ES-I3 (cell line): Measurements from ENCODE around the gene TMEM87A.

Experiments used
- H3K36me3 ChIP-seq: 2 replicates; pipeline ENCODE4 v1.6.1; 2013; ENCODE audit warnings: mild to moderate bottlenecking, low read length, control low read depth, moderate library complexity; ENCODE audit not compliant: insufficient read depth
- H3K4me1 ChIP-seq: 2 replicates; pipeline ENCODE4 v1.6.1; 2013; ENCODE audit warnings: mild to moderate bottlenecking, control low read depth, low read length; ENCODE audit not compliant: insufficient read depth
- H3K9ac ChIP-seq: 2 replicates; pipeline ENCODE4 v1.6.1; 2013; ENCODE audit warnings: low read depth, mild to moderate bottlenecking, low read length, moderate library complexity
- H3K9me3 ChIP-seq: 2 replicates; pipeline ENCODE4 v1.6.1; 2013; ENCODE audit warnings: mild to moderate bottlenecking, low read length, moderate library complexity; ENCODE audit not compliant: control insufficient read depth, insufficient read depth

The TMEM87A gene

GRCh38 chr15:42282926-42283325 lies 9.7 kb upstream of the TMEM87A start:
- Histone ChIP-seq H3K9ac (no peak overlapping the region), H3K36me3 (0 out of 2 replicates have a peak, but pooled peaks cover 4% of the 10 kb centered on the region), H3K4me1 (no peaks in the 10 kb centered on the region), H3K9me3 (no peaks in the 10 kb centered on the region)

GRCh38 chr15:42282344-42282743 lies 9.1 kb upstream of the TMEM87A start:
- Histone ChIP-seq H3K36me3 (0 out of 2 replicates have a peak, but pooled peaks cover 4% of the 10 kb centered on the region), H3K9ac (no peak overlapping the region), H3K9me3 (no peaks in the 10 kb centered on the region)

GRCh38 chr15:42279234-42279723 lies 6.0 kb upstream of the TMEM87A start:
- Histone ChIP-seq H3K36me3 (0 out of 2 replicates have a peak, but pooled peaks cover 4% of the 10 kb centered on the region), H3K4me1 (peaks cover 9% of the 10 kb centered on the region), H3K9ac (no peak overlapping the region), H3K9me3 (no peaks in the 10 kb centered on the region)

More at GRCh38 chr15:42282344-42282743, 9.1 kb upstream of the TMEM87A start:
- no peaks in the 10 kb centered on the region for H3K4me1 ChIP-seq

- 0 out of 2 replicates have a peak, but pooled peaks cover 4% of the 10 kb centered on the region for H3K36me3 ChIP-seq
- H3K9me3 ChIP-seq: no peaks in the 10 kb centered on the region
- peaks cover 9% of the 10 kb centered on the region for H3K4me1 ChIP-seq
- H3K9ac ChIP-seq: no peak overlapping the region
These were observed 3.5 kb upstream of the TMEM87A start for GRCh38 chr15:42276762-42277161.

GRCh38 chr15:42275780-42276391 lies 2.7 kb upstream of the TMEM87A start:
- Histone ChIP-seq H3K9me3 (no peaks in the 10 kb centered on the region), H3K36me3 (0 out of 2 replicates have a peak, but pooled peaks cover under 1% of the 10 kb centered on the region), H3K9ac (no peak overlapping the region), H3K4me1 (peaks cover 9% of the 10 kb centered on the region)

GRCh38 chr15:42274702-42274989 lies 1.4 kb upstream of the TMEM87A start:
- H3K9ac ChIP-seq: peak overlapping the region; percentile 90; the same call in 1 of the 2 replicates
- H3K9me3 ChIP-seq: no peaks in the 10 kb centered on the region
- H3K36me3 ChIP-seq: no peaks in the 10 kb centered on the region
- H3K4me1 ChIP-seq: peaks cover 9% of the 10 kb centered on the region

GRCh38 chr15:42273900-42274701 lies 868 bp upstream of the TMEM87A start:
- Histone ChIP-seq H3K4me1 (peaks cover 9% of the 10 kb centered on the region), H3K36me3 (no peaks in the 10 kb centered on the region), H3K9me3 (no peaks in the 10 kb centered on the region), H3K9ac (peak overlapping the region; percentile 90)

- Histone ChIP-seq H3K9me3 (no peaks in the 10 kb centered on the region), H3K4me1 (peaks cover 8% of the 10 kb centered on the region), H3K36me3 (no peaks in the 10 kb centered on the region), H3K9ac (no peak overlapping the region)
These were observed 2.2 kb downstream of the TMEM87A start for GRCh38 chr15:42270996-42271395.

GRCh38 chr15:42270551-42270950 lies 2.7 kb downstream of the TMEM87A start:
- H3K36me3 ChIP-seq: no peaks in the 10 kb centered on the region; the same call in 1 of the 2 replicates
- H3K4me1 ChIP-seq: peaks cover 3% of the 10 kb centered on the region
- no peaks in the 10 kb centered on the region for H3K9me3 ChIP-seq
- H3K9ac ChIP-seq: no peak overlapping the region

- Histone ChIP-seq H3K4me1 (no peaks in the 10 kb centered on the region), H3K9ac (no peak overlapping the region), H3K9me3 (no peaks in the 10 kb centered on the region), H3K36me3 (no peaks in the 10 kb centered on the region; the same call in 1 of the 2 replicates)
These were observed 5.9 kb downstream of the TMEM87A start for GRCh38 chr15:42267286-42267685.

- H3K36me3 ChIP-seq: no peaks in the 10 kb centered on the region; the same call in 1 of the 2 replicates
These were observed 8.4 kb downstream of the TMEM87A start for GRCh38 chr15:42264795-42265194.

GRCh38 chr15:42253300-42253699 lies 19.9 kb downstream of the TMEM87A start:
- Histone ChIP-seq H3K36me3 (peaks cover 6% of the 10 kb centered on the region; the same call in 1 of the 2 replicates), H3K9ac (no peak overlapping the region), H3K9me3 (peaks cover 18% of the 10 kb centered on the region; the same call in 1 of the 2 replicates), H3K4me1 (no peaks in the 10 kb centered on the region)

More at GRCh38 chr15:42264795-42265194, 8.4 kb downstream of the TMEM87A start:
- H3K9ac ChIP-seq: no peak overlapping the region
- H3K4me1 ChIP-seq: no peaks in the 10 kb centered on the region
- no peaks in the 10 kb centered on the region for H3K9me3 ChIP-seq

GRCh38 chr15:42240823-42241222 lies 32.4 kb downstream of the TMEM87A start:
- no peaks in the 10 kb centered on the region for H3K9me3 ChIP-seq
- no peaks in the 10 kb centered on the region for H3K4me1 ChIP-seq
- no peak overlapping the region for H3K9ac ChIP-seq
- no peaks in the 10 kb centered on the region; the same call in 1 of the 2 replicates for H3K36me3 ChIP-seq

GRCh38 chr15:42239528-42240182 lies 33.6 kb downstream of the TMEM87A start:
- Histone ChIP-seq H3K36me3 (no peaks in the 10 kb centered on the region; the same call in none of the 2 replicates), H3K4me1 (no peaks in the 10 kb centered on the region), H3K9me3 (no peaks in the 10 kb centered on the region), H3K9ac (no peak overlapping the region)
